Ramos (cell line): ENCODE measurements around the gene SPINK13.
"Not testable (repeated sequence)": the region's sequence is repeated elsewhere in the genome, so short reads cannot be mapped to it uniquely, and the experiment has no call there.

ENCODE experiments used
- in situ Hi-C: fragments of 300-500 bp; cut with MboI; formaldehyde crosslinking; loops from one replicate; pipeline ENCODE4 v1.14.3; 2022; ENCODE audit warnings: low sequenced_read_pairs; ENCODE audit not compliant: unreplicated experiment

The SPINK13 gene

DNA sequence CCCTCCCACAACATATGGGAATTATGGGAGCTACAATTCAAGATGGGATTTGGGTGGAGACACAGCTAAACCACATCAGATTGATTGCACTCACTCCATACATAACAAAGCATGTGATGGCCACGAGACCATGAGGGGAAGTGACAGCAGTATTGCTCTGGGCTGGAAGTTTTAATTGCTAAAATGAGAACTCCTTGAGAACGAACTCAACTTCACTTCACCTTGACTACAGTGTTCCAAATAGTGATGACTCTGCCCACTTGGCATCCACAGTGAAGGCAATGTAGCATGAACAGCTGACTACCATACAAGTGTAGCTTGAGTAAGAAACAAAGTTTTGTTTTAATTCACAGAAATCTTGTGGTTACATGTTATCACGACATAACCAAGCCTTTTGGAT lies 42.9 kb downstream of the SPINK13 start:
- in situ Hi-C loops, result no loop called here

GRCh38 chr5:148312153-148312552 lies 43.6 kb downstream of the SPINK13 start, which contains the start of gene SPINK7:
Gene SPINK7 (plus strand): TSS chr5:148312423. CDS start chr5:148312484, 61 bp downstream.
- in situ Hi-C loops, result no loop called here

DNA sequence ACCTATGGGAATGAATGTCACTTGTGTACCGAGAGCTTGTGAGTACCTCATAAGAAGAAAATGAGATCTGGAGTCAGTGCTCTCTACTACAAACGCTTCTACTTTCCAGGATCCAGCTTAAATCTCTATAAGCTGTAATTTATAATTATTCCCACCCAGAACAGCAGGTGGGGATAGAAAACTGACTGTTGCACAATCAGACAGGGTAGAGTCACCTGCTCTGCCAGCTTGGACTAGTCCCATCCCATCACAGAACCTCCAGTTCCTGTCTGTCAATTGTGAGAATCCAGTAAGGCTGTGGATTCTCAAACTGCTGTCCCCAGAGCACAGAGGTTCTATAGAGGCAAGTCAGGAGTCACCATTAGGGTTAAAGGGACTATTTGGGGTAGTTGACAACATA lies 45.6 kb downstream of the SPINK13 start:
- in situ Hi-C loops, result no loop called here

- in situ Hi-C loops, result no loop called here
Observed at GRCh38 chr5:148314731-148315130, 46.1 kb downstream of the SPINK13 start.

GRCh38 chr5:148320011-148320963 lies 51.7 kb downstream of the SPINK13 start:
- in situ Hi-C loops, result not testable (repeated sequence)

GRCh38 chr5:148333262-148333849 lies 64.8 kb downstream of the SPINK13 start:
- in situ Hi-C loops, result no loop called here

- in situ Hi-C loops, result no loop called here
Observed at GRCh38 chr5:148335259-148335658, 66.7 kb downstream of the SPINK13 start, which contains the start of gene SPINK9. Gene SPINK9 (plus strand): TSS chr5:148335559. CDS start chr5:148335614, 55 bp downstream.
